Epithelial cell of proximal tubule (primary cell): ENCODE data around the gene TEDC2. TPM values are rescaled to one million over a fixed set of nuclear protein-coding genes. Genes with fewer than 3 reads are reported as not detected.

Source experiments
- DNase-seq: peaks from one replicate; pipeline ENCODE4 v3.0.0-alpha.2; 2011; ENCODE audit warnings: low read depth
- H3K4me3 ChIP-seq: 2 replicates; pipeline ENCODE4 v1.5.1; 2011; ENCODE audit warnings: low read depth, mild to moderate bottlenecking, low read length
- CTCF ChIP-seq: conservative IDR thresholded peaks from 2 replicates; pipeline ENCODE4 v1.5.1; 2012; ENCODE audit warnings: low read depth, mild to moderate bottlenecking, low read length
- total RNA-seq: library from RNA; depleted of rRNA; stranded (reverse); fragments of >200 nt; gene quantifications from 2 replicates; pipeline ENCODE4 v1.2.3, GENCODE V29; 2015

The TEDC2 gene
- total RNA-seq, 1 donor from 2014 or later, result 26.0 TPM

- peak overlapping the region; percentile 60 for H3K4me3 ChIP-seq
- no peak for DNase-seq
- peak; percentile 95 for TF ChIP-seq CTCF
Observed at GRCh38 chr16:2500918-2501750, 41.2 kb downstream of the TEDC2 start.

- peak overlapping the region; percentile 60 for H3K4me3 ChIP-seq
- no peak for DNase-seq
- TF ChIP-seq CTCF, result no peak
Observed at GRCh38 chr16:2501946-2502895, 42.3 kb downstream of the TEDC2 start.

- no peak for DNase-seq
- no peak for TF ChIP-seq CTCF
Observed at GRCh38 chr16:2505695-2506094, 45.8 kb downstream of the TEDC2 start.

GRCh38 chr16:2507052-2507659 is 47.2 kb downstream of the TEDC2 start:
- TF ChIP-seq CTCF, result no peak
- no peak for DNase-seq
- no peak overlapping the region for H3K4me3 ChIP-seq

More at GRCh38 chr16:2505695-2506094, 45.8 kb downstream of the TEDC2 start:
- no peak overlapping the region for H3K4me3 ChIP-seq

- no peak for TF ChIP-seq CTCF
- H3K4me3 ChIP-seq, result no peak overlapping the region
- no peak for DNase-seq
Observed at GRCh38 chr16:2507665-2508064, 47.8 kb downstream of the TEDC2 start.

- no peak for TF ChIP-seq CTCF
Observed at GRCh38 chr16:2508722-2509400, 49.0 kb downstream of the TEDC2 start.

More at GRCh38 chr16:2508722-2509400, 49.0 kb downstream of the TEDC2 start:
- no peak for DNase-seq
- H3K4me3 ChIP-seq, result no peak overlapping the region
